Neural crest cell (in vitro differentiated cells): ENCODE data around the gene ZNF750. TPM values are rescaled to one million over a fixed set of nuclear protein-coding genes. Genes with fewer than 3 reads are reported as not detected.
A peak's percentile ranks its signal among the peaks of the same experiment; 100 is the strongest.

Source experiments
- DNase-seq: peaks from one replicate; pipeline ENCODE4 v3.0.0; 2021; ENCODE audit warnings: low read depth, mixed read lengths, low spot score
- H3K27ac Mint-ChIP-seq: one replicate; pipeline ENCODE4 v1.8.0; 2021; ENCODE audit warnings: mild to moderate bottlenecking, mixed read lengths; ENCODE audit not compliant: unreplicated experiment
- H3K27me3 Mint-ChIP-seq: 2 replicates; pipeline ENCODE4 v1.8.0; 2021; ENCODE audit warnings: low read depth, mild to moderate bottlenecking, mixed read lengths
- H3K36me3 Mint-ChIP-seq: 2 replicates; pipeline ENCODE4 v1.8.0; 2021; ENCODE audit warnings: low read depth, mild to moderate bottlenecking, mixed read lengths
- H3K4me1 Mint-ChIP-seq: 2 replicates; pipeline ENCODE4 v1.8.0; 2021; ENCODE audit warnings: mixed read lengths
- H3K4me3 Mint-ChIP-seq: one replicate; pipeline ENCODE4 v1.8.0; 2021; ENCODE audit warnings: mild to moderate bottlenecking, mixed read lengths
- H3K9me3 Mint-ChIP-seq: 2 replicates; pipeline ENCODE4 v1.8.0; 2021; ENCODE audit warnings: mixed read lengths
- total RNA-seq: library from RNA; stranded (reverse); gene quantifications from 2 replicates; pipeline ENCODE4 v1.2.1, GENCODE V29; 2021
- TF ChIP-seq, protein P1 (sequence below): fragments of 200-600 bp; sonication (generic); conservative IDR thresholded peaks from 2 replicates; pipeline ENCODE4 v1.5.0; 2021; ENCODE audit warnings: antibody characterized with exemption, mild to moderate bottlenecking

The ZNF750 gene
- total RNA-seq, 1 donor from 2014 or later, result not detected

- peaks cover 16% of the 10 kb centered on the region for H3K4me1 Mint-ChIP-seq
- TF ChIP-seq, protein P1, sequence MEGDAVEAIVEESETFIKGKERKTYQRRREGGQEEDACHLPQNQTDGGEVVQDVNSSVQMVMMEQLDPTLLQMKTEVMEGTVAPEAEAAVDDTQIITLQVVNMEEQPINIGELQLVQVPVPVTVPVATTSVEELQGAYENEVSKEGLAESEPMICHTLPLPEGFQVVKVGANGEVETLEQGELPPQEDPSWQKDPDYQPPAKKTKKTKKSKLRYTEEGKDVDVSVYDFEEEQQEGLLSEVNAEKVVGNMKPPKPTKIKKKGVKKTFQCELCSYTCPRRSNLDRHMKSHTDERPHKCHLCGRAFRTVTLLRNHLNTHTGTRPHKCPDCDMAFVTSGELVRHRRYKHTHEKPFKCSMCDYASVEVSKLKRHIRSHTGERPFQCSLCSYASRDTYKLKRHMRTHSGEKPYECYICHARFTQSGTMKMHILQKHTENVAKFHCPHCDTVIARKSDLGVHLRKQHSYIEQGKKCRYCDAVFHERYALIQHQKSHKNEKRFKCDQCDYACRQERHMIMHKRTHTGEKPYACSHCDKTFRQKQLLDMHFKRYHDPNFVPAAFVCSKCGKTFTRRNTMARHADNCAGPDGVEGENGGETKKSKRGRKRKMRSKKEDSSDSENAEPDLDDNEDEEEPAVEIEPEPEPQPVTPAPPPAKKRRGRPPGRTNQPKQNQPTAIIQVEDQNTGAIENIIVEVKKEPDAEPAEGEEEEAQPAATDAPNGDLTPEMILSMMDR, result no peak
- no peaks in the 10 kb centered on the region for H3K27me3 Mint-ChIP-seq
- peaks cover 6% of the 10 kb centered on the region for H3K36me3 Mint-ChIP-seq
- no peak for DNase-seq
- H3K4me3 Mint-ChIP-seq, result no peak overlapping the region
- H3K27ac Mint-ChIP-seq, result no peak overlapping the region
- H3K9me3 Mint-ChIP-seq, result no peaks in the 10 kb centered on the region
These were observed 31.4 kb upstream of the ZNF750 start for GRCh38 chr17:82871056-82871775.

DNA sequence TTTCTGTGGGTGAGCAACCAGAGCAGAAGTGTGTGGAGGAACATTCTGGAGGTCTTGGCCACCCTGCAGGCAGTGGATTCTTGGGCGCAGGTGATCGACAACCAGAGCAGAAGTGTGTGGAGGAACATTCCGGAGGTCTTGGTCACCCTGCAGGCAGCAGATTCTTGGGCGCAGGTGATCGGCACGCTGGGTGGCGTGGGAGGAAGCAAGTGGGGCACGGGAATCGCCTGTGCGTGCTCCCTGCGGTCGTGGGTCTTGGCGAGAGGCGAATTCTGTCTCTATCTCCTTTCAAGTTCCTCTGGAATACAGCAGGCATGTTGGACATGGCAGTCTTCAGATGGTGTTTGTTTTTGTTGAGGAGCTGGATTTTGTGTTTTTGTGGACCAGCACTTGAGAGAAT lies 30.7 kb upstream of the ZNF750 start:
- Mint-ChIP-seq H3K36me3 (peaks cover 6% of the 10 kb centered on the region), H3K9me3 (no peaks in the 10 kb centered on the region), H3K4me1 (peaks cover 20% of the 10 kb centered on the region), H3K27ac (peak overlapping the region; percentile 27), H3K27me3 (no peaks in the 10 kb centered on the region), H3K4me3 (no peak overlapping the region)
- TF ChIP-seq, protein P1, result no peak
- DNase-seq, result no peak

DNA sequence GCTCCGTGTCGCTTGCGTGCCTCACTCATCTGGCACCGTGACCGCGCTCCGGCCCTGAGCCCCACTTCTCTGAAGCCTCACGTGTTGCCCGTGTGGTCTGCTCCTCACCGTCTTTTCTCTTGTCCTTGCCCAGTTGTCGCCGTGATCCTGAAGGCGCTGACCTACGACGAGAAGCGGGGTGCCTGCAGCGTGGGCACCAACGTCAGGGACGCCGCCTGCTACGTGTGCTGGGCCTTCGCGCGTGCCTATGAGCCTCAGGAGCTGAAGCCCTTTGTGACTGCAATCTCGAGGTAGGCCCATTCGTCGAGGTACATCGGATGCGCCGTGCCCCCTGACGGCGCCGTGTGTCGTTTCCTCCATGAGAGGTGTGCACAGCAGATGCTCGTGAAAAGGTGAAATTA lies 30.3 kb upstream of the ZNF750 start:
- no peaks in the 10 kb centered on the region for H3K9me3 Mint-ChIP-seq
- peaks cover 6% of the 10 kb centered on the region for H3K36me3 Mint-ChIP-seq
- TF ChIP-seq, protein P1, result no peak
- H3K27me3 Mint-ChIP-seq, result no peaks in the 10 kb centered on the region
- peak overlapping the region; percentile 37 for H3K27ac Mint-ChIP-seq
- H3K4me1 Mint-ChIP-seq, result peaks cover 21% of the 10 kb centered on the region
- no peak overlapping the region for H3K4me3 Mint-ChIP-seq
- no peak for DNase-seq

DNA sequence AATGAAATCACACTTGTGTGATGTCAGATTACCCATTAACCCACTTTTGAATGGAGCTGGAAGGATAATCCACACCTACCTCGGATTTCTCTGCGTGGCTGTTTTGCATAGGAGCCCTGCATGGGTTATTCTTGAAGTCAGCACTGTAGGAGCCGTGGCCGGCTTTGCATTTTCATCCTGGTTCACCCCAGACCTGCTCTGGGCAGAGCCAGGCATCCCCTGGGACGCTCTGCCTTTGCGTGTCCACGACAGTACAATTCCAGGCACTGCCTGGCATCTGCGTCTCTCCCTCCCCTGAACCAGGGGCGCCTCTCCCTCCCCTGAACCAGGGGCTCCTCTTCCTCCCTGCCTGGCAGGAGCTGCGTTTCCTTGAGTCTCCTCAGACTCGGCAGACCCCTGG lies 29.7 kb upstream of the ZNF750 start:
- TF ChIP-seq, protein P1, result no peak
- DNase-seq, result no peak
- peaks cover 6% of the 10 kb centered on the region for H3K36me3 Mint-ChIP-seq
- no peaks in the 10 kb centered on the region for H3K9me3 Mint-ChIP-seq
- peaks cover 16% of the 10 kb centered on the region for H3K4me1 Mint-ChIP-seq
- H3K27me3 Mint-ChIP-seq, result no peaks in the 10 kb centered on the region
- H3K4me3 Mint-ChIP-seq, result no peak overlapping the region
- no peak overlapping the region for H3K27ac Mint-ChIP-seq

GRCh38 chr17:82868715-82869131 lies 28.9 kb upstream of the ZNF750 start:
- TF ChIP-seq, protein P1, result no peak
- Mint-ChIP-seq H3K9me3 (no peaks in the 10 kb centered on the region), H3K27me3 (no peaks in the 10 kb centered on the region), H3K36me3 (peaks cover 6% of the 10 kb centered on the region), H3K4me3 (no peak overlapping the region), H3K4me1 (peaks cover 24% of the 10 kb centered on the region), H3K27ac (no peak overlapping the region)
- DNase-seq, result no peak
